Measurements from ENCODE around the gene STX16.

The STX16 gene

GRCh38 chr20:58611236-58612030 is 39.6 kb upstream of the STX16 start:
- H3K9ac ChIP-seq (ENCODE audit: low read length): no peak overlapping the region
- no peaks in the 10 kb centered on the region for H3K36me3 ChIP-seq (ENCODE audit: control insufficient read depth, insufficient read depth, low read length, severe bottlenecking)
- peaks cover 15% of the 10 kb centered on the region for H3K4me1 ChIP-seq (ENCODE audit: control insufficient read depth, insufficient read depth, low read length)
- DNase-seq (ENCODE audit: low read depth): no peak
- H3K4me3 ChIP-seq (ENCODE audit: low read length): no peak overlapping the region
- H3K9me3 ChIP-seq (ENCODE audit: control insufficient read depth, low read length): no peaks in the 10 kb centered on the region
- H3K27me3 ChIP-seq (replicated peaks; ENCODE audit: control insufficient read depth, insufficient read depth, low read length): peaks cover 15% of the 10 kb centered on the region

- H3K4me1 ChIP-seq (ENCODE audit: control insufficient read depth, insufficient read depth, low read length): peaks cover 15% of the 10 kb centered on the region
- no peak for DNase-seq (ENCODE audit: low read depth)
- H3K27me3 ChIP-seq (replicated peaks; ENCODE audit: control insufficient read depth, insufficient read depth, low read length): peaks cover 15% of the 10 kb centered on the region
- H3K9ac ChIP-seq (ENCODE audit: low read length): no peak overlapping the region
- H3K4me3 ChIP-seq (ENCODE audit: low read length): no peak overlapping the region
- peaks cover under 1% of the 10 kb centered on the region for H3K9me3 ChIP-seq (ENCODE audit: control insufficient read depth, low read length)
- no peaks in the 10 kb centered on the region for H3K36me3 ChIP-seq (ENCODE audit: control insufficient read depth, insufficient read depth, low read length, severe bottlenecking)
Measured at GRCh38 chr20:58612121-58612691, 38.9 kb upstream of the STX16 start.

GRCh38 chr20:58613061-58613854 is 37.8 kb upstream of the STX16 start:
- H3K27me3 ChIP-seq (replicated peaks; ENCODE audit: control insufficient read depth, insufficient read depth, low read length): peaks cover 5% of the 10 kb centered on the region
- no peak overlapping the region for H3K9ac ChIP-seq (ENCODE audit: low read length)
- DNase-seq (ENCODE audit: low read depth): peak; percentile 22

GRCh38 chr20:58614366-58614765 is 36.7 kb upstream of the STX16 start:
- peaks cover 26% of the 10 kb centered on the region for H3K4me1 ChIP-seq (ENCODE audit: control insufficient read depth, insufficient read depth, low read length)
- no peak for DNase-seq (ENCODE audit: low read depth)
- H3K27me3 ChIP-seq (replicated peaks; ENCODE audit: control insufficient read depth, insufficient read depth, low read length): peaks cover 4% of the 10 kb centered on the region
- H3K36me3 ChIP-seq (ENCODE audit: control insufficient read depth, insufficient read depth, low read length, severe bottlenecking): no peaks in the 10 kb centered on the region
- H3K4me3 ChIP-seq (ENCODE audit: low read length): no peak overlapping the region
- peaks cover 4% of the 10 kb centered on the region for H3K9me3 ChIP-seq (ENCODE audit: control insufficient read depth, low read length)
- no peak overlapping the region for H3K9ac ChIP-seq (ENCODE audit: low read length)

More at GRCh38 chr20:58613061-58613854, 37.8 kb upstream of the STX16 start:
- Histone ChIP-seq H3K36me3 (ENCODE audit: control insufficient read depth, insufficient read depth, low read length, severe bottlenecking) (no peaks in the 10 kb centered on the region), H3K9me3 (ENCODE audit: control insufficient read depth, low read length) (peaks cover 4% of the 10 kb centered on the region), H3K4me3 (ENCODE audit: low read length) (no peak overlapping the region), H3K4me1 (ENCODE audit: control insufficient read depth, insufficient read depth, low read length) (peaks cover 17% of the 10 kb centered on the region)

- H3K4me3 ChIP-seq (ENCODE audit: low read length): no peak overlapping the region
- H3K27me3 ChIP-seq (replicated peaks; ENCODE audit: control insufficient read depth, insufficient read depth, low read length): peaks cover 4% of the 10 kb centered on the region
- peaks cover 4% of the 10 kb centered on the region for H3K9me3 ChIP-seq (ENCODE audit: control insufficient read depth, low read length)
- no peaks in the 10 kb centered on the region for H3K36me3 ChIP-seq (ENCODE audit: control insufficient read depth, insufficient read depth, low read length, severe bottlenecking)
- H3K9ac ChIP-seq (ENCODE audit: low read length): no peak overlapping the region
- DNase-seq (ENCODE audit: low read depth): no peak
- H3K4me1 ChIP-seq (ENCODE audit: control insufficient read depth, insufficient read depth, low read length): peaks cover 26% of the 10 kb centered on the region
Measured at GRCh38 chr20:58614984-58615760, 35.9 kb upstream of the STX16 start.

- Histone ChIP-seq H3K36me3 (ENCODE audit: control insufficient read depth, insufficient read depth, low read length, severe bottlenecking) (no peaks in the 10 kb centered on the region), H3K27me3 (replicated peaks; ENCODE audit: control insufficient read depth, insufficient read depth, low read length) (peaks cover 4% of the 10 kb centered on the region), H3K9ac (ENCODE audit: low read length) (no peak overlapping the region), H3K9me3 (ENCODE audit: control insufficient read depth, low read length) (peaks cover 4% of the 10 kb centered on the region), H3K4me1 (ENCODE audit: control insufficient read depth, insufficient read depth, low read length) (peaks cover 26% of the 10 kb centered on the region), H3K4me3 (ENCODE audit: low read length) (no peak overlapping the region)
- no peak for DNase-seq (ENCODE audit: low read depth)
Measured at GRCh38 chr20:58616411-58616810, 34.7 kb upstream of the STX16 start.

- Histone ChIP-seq H3K36me3 (ENCODE audit: control insufficient read depth, insufficient read depth, low read length, severe bottlenecking) (no peaks in the 10 kb centered on the region), H3K4me3 (ENCODE audit: low read length) (no peak overlapping the region), H3K4me1 (ENCODE audit: control insufficient read depth, insufficient read depth, low read length) (peaks cover 20% of the 10 kb centered on the region), H3K9me3 (ENCODE audit: control insufficient read depth, low read length) (peaks cover 4% of the 10 kb centered on the region), H3K9ac (ENCODE audit: low read length) (no peak overlapping the region), H3K27me3 (replicated peaks; ENCODE audit: control insufficient read depth, insufficient read depth, low read length) (peaks cover 4% of the 10 kb centered on the region)
- no peak for DNase-seq (ENCODE audit: low read depth)
Measured at GRCh38 chr20:58617158-58617557, 33.9 kb upstream of the STX16 start.

- H3K9ac ChIP-seq (ENCODE audit: low read length): no peak overlapping the region
Measured at GRCh38 chr20:58618351-58619076, 32.6 kb upstream of the STX16 start.

GRCh38 chr20:58619077-58619863 is 31.8 kb upstream of the STX16 start:
- no peak for DNase-seq (ENCODE audit: low read depth)
- peaks cover 31% of the 10 kb centered on the region for H3K4me1 ChIP-seq (ENCODE audit: control insufficient read depth, insufficient read depth, low read length)
- H3K9ac ChIP-seq (ENCODE audit: low read length): no peak overlapping the region
- peaks cover 4% of the 10 kb centered on the region for H3K9me3 ChIP-seq (ENCODE audit: control insufficient read depth, low read length)
- H3K4me3 ChIP-seq (ENCODE audit: low read length): no peak overlapping the region
- no peaks in the 10 kb centered on the region for H3K36me3 ChIP-seq (ENCODE audit: control insufficient read depth, insufficient read depth, low read length, severe bottlenecking)
- H3K27me3 ChIP-seq (replicated peaks; ENCODE audit: control insufficient read depth, insufficient read depth, low read length): peaks cover 4% of the 10 kb centered on the region

More at GRCh38 chr20:58618351-58619076, 32.6 kb upstream of the STX16 start:
- Histone ChIP-seq H3K36me3 (ENCODE audit: control insufficient read depth, insufficient read depth, low read length, severe bottlenecking) (no peaks in the 10 kb centered on the region), H3K9me3 (ENCODE audit: control insufficient read depth, low read length) (peaks cover 4% of the 10 kb centered on the region), H3K4me1 (ENCODE audit: control insufficient read depth, insufficient read depth, low read length) (peaks cover 24% of the 10 kb centered on the region), H3K4me3 (ENCODE audit: low read length) (no peak overlapping the region), H3K27me3 (replicated peaks; ENCODE audit: control insufficient read depth, insufficient read depth, low read length) (peaks cover 4% of the 10 kb centered on the region)
- DNase-seq (ENCODE audit: low read depth): peak; percentile 72
